Measurements from ENCODE around the gene APOA4. TPM values are rescaled to one million over a fixed set of nuclear protein-coding genes. Genes with fewer than 3 reads are reported as not detected.
A peak's percentile ranks its signal among the peaks of the same experiment; 100 is the strongest.
"Not testable (repeated sequence)": the region's sequence is repeated elsewhere in the genome, so short reads cannot be mapped to it uniquely, and the experiment has no call there.

Gene APOA4
- total and polyA plus RNA-seq, 9 of the 15 experiments (the other 6 are each of a cell fraction or from before 2014, with no cell fraction given), result 0.07 TPM; not detected in 8

- no peak for TF ChIP-seq ZNF184 (CRISPR knock-in tag; IDR thresholded peaks at IDR 0.05)
- no peak for TF ChIP-seq BRD9 (IDR thresholded peaks at IDR 0.05; ENCODE audit: low read depth, partially characterized antibody)
- TF ChIP-seq ZBTB33 (CRISPR knock-in tag; IDR thresholded peaks at IDR 0.05), result peak; percentile 71
- TF ChIP-seq RUNX1 (IDR thresholded peaks at IDR 0.05; ENCODE audit: low read depth), result no peak
- TF ChIP-seq HDAC3 (IDR thresholded peaks at IDR 0.05; ENCODE audit: borderline replicate concordance, partially characterized antibody), result no peak
- no peak for TF ChIP-seq TCF3 (CRISPR knock-in tag; IDR thresholded peaks at IDR 0.05)
- TF ChIP-seq ZBTB1 (CRISPR knock-in tag; IDR thresholded peaks at IDR 0.05; ENCODE audit: borderline replicate concordance, low read depth), result no peak
Observed at GRCh38 chr11:116835042-116835772, 12.1 kb upstream of the APOA4 start (continued).

DNA sequence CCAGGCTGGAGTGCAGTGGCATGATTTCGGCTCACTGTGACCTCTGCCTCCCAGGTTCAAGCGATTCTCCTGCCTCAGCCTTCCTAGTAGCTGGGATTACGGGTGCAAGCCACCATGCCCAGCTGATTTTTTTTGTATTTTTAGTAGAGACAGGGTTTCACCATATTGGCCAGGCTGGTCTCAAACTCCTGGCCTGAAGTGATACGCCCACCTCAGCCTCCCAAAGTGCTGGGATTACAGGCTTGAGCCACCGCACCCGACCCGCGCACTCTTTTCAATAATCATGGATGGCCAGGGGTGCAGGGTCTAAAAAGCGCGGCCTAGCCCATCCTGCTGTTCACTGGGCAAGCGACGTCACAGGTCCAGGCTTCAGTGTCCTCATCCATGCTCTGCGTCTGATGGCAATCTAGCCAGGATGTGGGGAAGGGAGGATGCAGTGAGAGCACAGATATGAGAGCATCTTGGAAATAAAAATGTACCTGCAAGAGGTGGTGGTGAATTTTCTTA, 11.5 kb upstream of the APOA4 start:
- in situ Hi-C loops (cut with MboI); ATAC-seq; H3K9me1 ChIP-seq (ENCODE audit: control insufficient read depth, insufficient read depth, low read length); H3K4me3 ChIP-seq; H3K9ac ChIP-seq (ENCODE audit: insufficient read depth in 1 of 2, low read depth in 2 of 2, low read length in 2 of 2); H3K79me2 ChIP-seq (ENCODE audit: control insufficient read depth, insufficient read depth, low read length); FAIRE-seq; H3K36me3 ChIP-seq (ENCODE audit: control insufficient read depth, insufficient read depth, low read length); POLR2A ChIA-PET; CTCF ChIA-PET (ENCODE audit: low intra/inter-chr PET ratio); DNase-seq (ENCODE audit: extremely low read depth in 1 of 4, low spot score in 3 of 4); H3K4me2 ChIP-seq (ENCODE audit: insufficient read depth, low read length); H3K27ac ChIP-seq (ENCODE audit: extremely low read depth, low read depth, low read length); H3K27me3 ChIP-seq (ENCODE audit: control insufficient read depth in 2 of 2, insufficient read depth in 2 of 2, low read length in 2 of 2); BruUV-seq (replicated peaks); H2AFZ ChIP-seq (ENCODE audit: low read depth, low read length); H3K9me3 ChIP-seq (replicated peaks; ENCODE audit: control insufficient read depth, insufficient read depth, low read depth, low read length); H4K20me1 ChIP-seq (replicated peaks; ENCODE audit: control insufficient read depth, insufficient read depth, low read length): not testable (repeated sequence)
- intact Hi-C loops (cut with micrococcal nuclease), result loop anchor here (10.0 kb wide), 1 partner anchor 100 kb away; no protein-coding TSS in a partner anchor
- H3K4me1 ChIP-seq (replicated peaks in 1 of 2; ENCODE audit: control insufficient read depth in 2 of 2, insufficient read depth in 2 of 2, low read length in 2 of 2), result peaks cover 6 to 28% of the 10 kb centered on the region in 2 experiments; a peak in 3 of 5 replicates
- WGBS (ENCODE audit: insufficient coverage, low coverage, missing lambda C conversion rate), result 49% methylated on average over 13 of the region's 13 CpGs
